ENCODE data around the gene DNMT3A. TPM values are rescaled to one million over a fixed set of nuclear protein-coding genes. Genes with fewer than 3 reads are reported as not detected.

The DNMT3A gene
- total RNA-seq, 1 donor from 2014 or later, result 219 TPM

GRCh38 chr2:25379535-25379934 is 37.8 kb upstream of the DNMT3A start:
- peaks cover 18% of the 10 kb centered on the region for H3K4me1 Mint-ChIP-seq
- H3K4me3 Mint-ChIP-seq, result no peak overlapping the region
- H3K9me3 Mint-ChIP-seq, result no peaks in the 10 kb centered on the region
- TF ChIP-seq, protein P1, sequence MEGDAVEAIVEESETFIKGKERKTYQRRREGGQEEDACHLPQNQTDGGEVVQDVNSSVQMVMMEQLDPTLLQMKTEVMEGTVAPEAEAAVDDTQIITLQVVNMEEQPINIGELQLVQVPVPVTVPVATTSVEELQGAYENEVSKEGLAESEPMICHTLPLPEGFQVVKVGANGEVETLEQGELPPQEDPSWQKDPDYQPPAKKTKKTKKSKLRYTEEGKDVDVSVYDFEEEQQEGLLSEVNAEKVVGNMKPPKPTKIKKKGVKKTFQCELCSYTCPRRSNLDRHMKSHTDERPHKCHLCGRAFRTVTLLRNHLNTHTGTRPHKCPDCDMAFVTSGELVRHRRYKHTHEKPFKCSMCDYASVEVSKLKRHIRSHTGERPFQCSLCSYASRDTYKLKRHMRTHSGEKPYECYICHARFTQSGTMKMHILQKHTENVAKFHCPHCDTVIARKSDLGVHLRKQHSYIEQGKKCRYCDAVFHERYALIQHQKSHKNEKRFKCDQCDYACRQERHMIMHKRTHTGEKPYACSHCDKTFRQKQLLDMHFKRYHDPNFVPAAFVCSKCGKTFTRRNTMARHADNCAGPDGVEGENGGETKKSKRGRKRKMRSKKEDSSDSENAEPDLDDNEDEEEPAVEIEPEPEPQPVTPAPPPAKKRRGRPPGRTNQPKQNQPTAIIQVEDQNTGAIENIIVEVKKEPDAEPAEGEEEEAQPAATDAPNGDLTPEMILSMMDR (IDR thresholded peaks at IDR 0.05; ENCODE audit: unreplicated experiment), result no peak
- no peak for DNase-seq (ENCODE audit: low spot score in 2 of 2, unreplicated experiment in 2 of 2)
- no peaks in the 10 kb centered on the region for H3K27me3 Mint-ChIP-seq (ENCODE audit: low read depth)
- H3K36me3 Mint-ChIP-seq, result peaks cover 8% of the 10 kb centered on the region
- no peak overlapping the region for H3K27ac Mint-ChIP-seq

- Mint-ChIP-seq H3K4me1 (peaks cover 18% of the 10 kb centered on the region), H3K9me3 (no peaks in the 10 kb centered on the region), H3K36me3 (peaks cover 8% of the 10 kb centered on the region), H3K27me3 (ENCODE audit: low read depth) (no peaks in the 10 kb centered on the region), H3K4me3 (no peak overlapping the region), H3K27ac (no peak overlapping the region)
- DNase-seq (ENCODE audit: low spot score in 2 of 2, unreplicated experiment in 2 of 2), result no peak
- TF ChIP-seq, protein P1 (IDR thresholded peaks at IDR 0.05; ENCODE audit: unreplicated experiment), result no peak
Measured at GRCh38 chr2:25378731-25379490, 37.2 kb upstream of the DNMT3A start.

DNA sequence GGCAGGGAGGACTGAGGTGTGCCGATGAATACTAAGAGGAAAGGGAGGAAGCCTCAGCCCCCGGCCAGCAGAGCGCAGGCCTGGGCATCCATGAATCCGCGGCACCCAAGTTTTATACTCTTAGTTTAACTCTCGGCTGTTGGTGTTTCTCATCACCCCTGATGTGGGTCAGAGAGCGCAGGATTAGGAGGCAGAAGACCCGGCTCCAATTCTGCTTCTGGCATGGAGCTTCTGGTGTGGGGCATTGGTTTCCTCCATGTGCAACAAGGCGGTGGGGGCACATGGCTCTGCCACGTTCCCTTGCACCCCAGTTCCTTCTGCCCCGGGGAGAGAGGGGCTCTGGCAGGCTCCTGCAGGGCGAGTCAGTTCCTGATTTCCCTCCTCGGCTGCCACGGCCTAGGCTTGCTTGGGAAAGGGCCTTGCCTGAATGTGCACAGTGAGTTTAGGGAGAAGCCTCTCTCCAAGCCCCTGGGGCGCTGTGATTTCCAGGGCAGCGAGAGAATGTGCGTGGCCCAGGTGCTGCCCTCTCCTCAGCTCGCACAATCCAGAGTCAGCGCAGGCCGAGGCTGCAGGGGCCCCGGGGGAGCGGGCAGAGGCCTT is 36.2 kb upstream of the DNMT3A start:
- no peaks in the 10 kb centered on the region for H3K9me3 Mint-ChIP-seq
- no peaks in the 10 kb centered on the region for H3K27me3 Mint-ChIP-seq (ENCODE audit: low read depth)
- DNase-seq (ENCODE audit: low spot score in 2 of 2, unreplicated experiment in 2 of 2), result no peak
- H3K4me1 Mint-ChIP-seq, result peaks cover 18% of the 10 kb centered on the region
- TF ChIP-seq, protein P1 (IDR thresholded peaks at IDR 0.05; ENCODE audit: unreplicated experiment), result no peak
- no peak overlapping the region for H3K4me3 Mint-ChIP-seq
- peaks cover 8% of the 10 kb centered on the region for H3K36me3 Mint-ChIP-seq
- peak overlapping the region; percentile 81 for H3K27ac Mint-ChIP-seq

DNA sequence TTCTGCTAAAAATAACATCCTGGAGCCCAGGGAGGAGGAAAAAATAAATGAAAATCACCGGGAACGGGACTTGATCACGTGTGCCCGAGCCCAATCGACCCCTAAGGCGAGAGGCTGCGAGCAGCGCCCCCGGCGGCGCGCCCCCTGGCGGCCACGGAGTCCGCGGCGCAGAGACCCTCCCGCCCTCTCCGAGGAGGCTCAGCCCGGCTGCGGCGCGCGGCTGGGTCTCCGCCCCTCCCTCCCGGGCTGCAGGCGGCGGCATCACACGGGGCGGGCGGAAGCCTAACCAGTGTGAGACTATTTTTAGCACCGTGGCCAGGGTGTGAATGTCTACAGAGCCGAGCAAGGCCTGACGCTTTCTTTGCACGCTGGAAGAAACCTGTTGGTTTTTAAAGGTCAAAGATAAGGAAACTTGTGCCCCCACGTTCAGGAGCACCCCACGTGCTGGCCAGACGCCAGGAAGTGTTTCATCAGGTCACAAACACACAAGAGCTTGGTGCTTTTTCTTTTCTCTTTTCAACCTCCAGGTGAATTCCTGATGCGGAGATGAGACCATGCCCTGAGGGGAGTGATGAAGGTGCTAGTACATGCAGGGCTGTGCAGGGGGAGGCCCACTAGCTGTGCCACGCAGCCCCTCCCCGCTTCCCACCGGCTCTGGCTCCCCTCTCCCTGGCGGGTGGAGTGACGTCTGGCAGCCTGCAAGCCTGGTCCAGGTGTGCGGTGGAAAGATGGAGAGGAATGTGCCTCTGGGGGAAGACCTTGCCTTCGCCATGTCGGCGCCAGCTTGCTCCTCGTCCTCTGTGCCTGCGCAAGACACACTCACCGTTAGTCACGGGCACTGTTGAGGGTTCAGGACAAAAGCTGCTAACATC is 35.3 kb upstream of the DNMT3A start:
- H3K27ac Mint-ChIP-seq, result peak overlapping the region; percentile 81
- H3K36me3 Mint-ChIP-seq, result peaks cover 5% of the 10 kb centered on the region
- peaks cover 19% of the 10 kb centered on the region for H3K4me1 Mint-ChIP-seq
- H3K27me3 Mint-ChIP-seq (ENCODE audit: low read depth), result no peaks in the 10 kb centered on the region
- TF ChIP-seq, protein P1 (IDR thresholded peaks at IDR 0.05; ENCODE audit: unreplicated experiment), result peak; percentile 98
- peak; percentile 79 to 91 for DNase-seq (ENCODE audit: low spot score in 2 of 2, unreplicated experiment in 2 of 2)
- H3K9me3 Mint-ChIP-seq, result no peaks in the 10 kb centered on the region
- peak overlapping the region; percentile 61 for H3K4me3 Mint-ChIP-seq

GRCh38 chr2:25375989-25376545 is 34.3 kb upstream of the DNMT3A start:
- Mint-ChIP-seq H3K36me3 (peaks cover 5% of the 10 kb centered on the region), H3K27ac (no peak overlapping the region), H3K4me3 (peak overlapping the region; percentile 52), H3K9me3 (no peaks in the 10 kb centered on the region), H3K4me1 (peaks cover 25% of the 10 kb centered on the region), H3K27me3 (ENCODE audit: low read depth) (no peaks in the 10 kb centered on the region)
- DNase-seq (ENCODE audit: low spot score in 2 of 2, unreplicated experiment in 2 of 2), result no peak
- TF ChIP-seq, protein P1 (IDR thresholded peaks at IDR 0.05; ENCODE audit: unreplicated experiment), result no peak
